ENCODE results near the gene SATL1. TPM values are rescaled to one million over a fixed set of nuclear protein-coding genes. Genes with fewer than 3 reads are reported as not detected.
A peak's percentile ranks its signal among the peaks of the same experiment; 100 is the strongest.
"Not testable (repeated sequence)": the region's sequence is repeated elsewhere in the genome, so short reads cannot be mapped to it uniquely, and the experiment has no call there.

SATL1 gene
- 0.10 TPM for total RNA-seq

DNA sequence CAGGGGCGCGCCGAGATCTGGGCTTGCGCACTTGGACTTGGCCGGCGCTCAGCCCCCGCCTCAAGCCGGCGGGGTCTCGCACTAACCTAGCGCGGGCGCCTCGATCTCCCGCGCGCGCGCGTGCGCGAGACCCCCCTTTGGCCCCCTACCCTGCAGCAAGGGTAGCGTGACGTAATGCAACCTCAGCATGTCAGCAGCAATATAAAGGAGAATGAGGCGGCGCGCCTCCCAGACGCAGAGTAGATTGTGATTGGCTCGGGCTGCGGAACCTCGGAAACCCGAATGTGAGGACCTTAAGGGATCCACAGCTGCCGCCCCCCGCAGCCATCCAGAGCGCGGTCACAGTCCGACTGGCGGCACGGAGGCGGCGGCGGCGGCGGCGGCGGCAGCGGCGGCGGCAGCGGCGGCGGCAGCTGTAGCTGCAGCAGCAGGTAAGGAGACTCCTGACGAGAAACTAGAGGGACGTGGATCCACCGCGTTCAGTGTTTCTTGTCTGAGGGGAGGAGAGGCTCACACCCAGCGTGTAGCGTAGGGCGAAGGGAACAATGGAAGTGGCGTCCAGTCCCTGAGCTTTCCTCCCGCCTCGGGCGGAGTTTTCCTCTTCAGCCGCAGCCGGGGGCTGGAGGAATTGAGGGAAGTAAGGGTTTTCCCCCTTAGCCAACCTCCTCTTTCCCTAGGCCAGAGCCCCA, at the start of gene SATL1, which contains the start of gene ZNF711:
Gene SATL1 (minus strand): TSS at position 19 of the 689 bp plus-strand sequence. CDS start 134,811 bp downstream, outside the sequence.
Gene ZNF711 (plus strand): TSS at position 231 of the 689 bp plus-strand sequence. CDS start 3,582 bp downstream, outside the sequence.
- DNase-seq = peak; percentile 92

- DNase-seq = no peak
Observed at GRCh38 chrX:85288992-85289723, 45.6 kb upstream of the SATL1 start.

DNA sequence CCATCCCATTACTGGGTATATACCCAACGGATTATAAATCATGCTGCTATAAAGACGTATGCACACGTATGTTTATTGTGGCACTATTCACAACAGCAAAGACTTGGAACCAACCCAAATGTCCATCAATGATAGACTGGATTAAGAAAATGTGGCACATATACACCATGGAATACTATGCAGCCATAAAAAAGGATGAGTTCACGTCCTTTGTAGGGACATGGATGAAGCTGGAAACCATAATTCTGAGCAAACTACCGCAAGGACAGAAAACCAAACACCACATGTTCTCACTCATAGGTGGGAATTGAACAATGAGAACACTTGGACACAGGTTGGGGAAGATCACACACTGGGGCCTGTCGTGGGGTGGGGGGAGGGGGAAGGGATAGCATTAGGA, 41.7 kb upstream of the SATL1 start:
- DNase-seq = not testable (repeated sequence)

GRCh38 chrX:85244450-85245211, 1.1 kb upstream of the SATL1 start:
- DNase-seq = peak; percentile 66

DNA sequence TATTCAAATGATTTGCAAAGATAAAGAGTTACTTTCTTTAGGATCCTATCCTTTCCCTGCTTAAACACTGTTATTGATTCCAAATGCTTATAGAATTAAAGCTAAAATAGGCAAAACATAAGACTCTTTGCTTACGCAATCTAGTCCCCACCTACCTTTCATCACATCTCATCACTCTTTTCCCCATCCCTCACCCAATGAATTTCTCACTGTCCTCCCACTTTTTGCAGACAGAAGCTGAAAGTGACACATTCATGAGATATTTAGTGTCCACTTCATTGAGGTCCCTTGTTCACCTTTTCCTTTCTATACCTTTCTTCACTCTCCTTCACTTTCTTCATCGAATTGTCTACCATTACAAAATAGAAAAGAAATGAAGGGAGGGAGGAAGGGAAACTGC, 424 bp downstream of the SATL1 start:
- peak; percentile 10 for DNase-seq

- DNase-seq = no peak
Observed at GRCh38 chrX:85223359-85223758, 20.2 kb downstream of the SATL1 start.

GRCh38 chrX:85221361-85221760, 22.2 kb downstream of the SATL1 start:
- no peak for DNase-seq

GRCh38 chrX:85215946-85216345, 27.6 kb downstream of the SATL1 start:
- no peak for DNase-seq

DNA sequence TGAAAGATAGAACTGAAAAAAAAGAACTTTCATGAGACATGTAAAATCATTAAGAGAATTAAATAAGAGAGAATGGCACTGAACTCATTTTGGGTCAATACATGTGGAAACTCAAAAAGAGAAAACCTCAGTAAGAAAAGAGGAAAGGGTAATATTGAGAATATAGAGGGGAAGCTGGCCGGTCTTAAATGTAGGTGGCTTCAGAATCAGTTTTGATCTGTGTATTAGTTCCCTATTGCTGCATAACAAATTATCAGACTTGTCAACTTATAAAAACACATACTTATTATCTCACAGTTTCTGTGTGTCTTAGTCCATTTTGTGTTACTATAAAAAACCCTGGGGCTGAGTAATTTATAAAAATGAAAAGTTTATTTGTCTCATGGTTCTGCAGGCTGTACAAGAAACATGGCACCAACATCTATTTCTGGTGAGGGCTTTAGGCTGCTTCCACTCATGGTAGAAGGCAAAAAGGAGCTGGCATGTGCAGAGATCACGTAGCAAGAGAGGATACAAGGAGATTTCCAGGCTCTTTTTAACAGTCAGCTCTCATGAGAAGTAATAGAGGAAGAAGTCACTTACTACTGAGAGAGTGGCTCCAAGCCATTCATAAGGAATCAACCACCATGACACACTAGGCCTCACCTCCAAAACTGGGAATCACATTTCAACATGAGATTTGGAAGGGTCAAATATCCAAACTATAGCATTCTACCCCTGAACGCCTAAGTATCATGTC, 29.6 kb downstream of the SATL1 start:
- no peak for DNase-seq

- DNase-seq = no peak
Observed at GRCh38 chrX:85203461-85203970, 40.1 kb downstream of the SATL1 start.

GRCh38 chrX:85196319-85196718, 47.3 kb downstream of the SATL1 start:
- DNase-seq = no peak

GRCh38 chrX:85159644-85160043, 83.9 kb downstream of the SATL1 start:
- no peak for DNase-seq

GRCh38 chrX:85140964-85141363, 102.6 kb downstream of the SATL1 start:
- DNase-seq = no peak

GRCh38 chrX:85139422-85139821, 104.2 kb downstream of the SATL1 start:
- no peak for DNase-seq

DNA sequence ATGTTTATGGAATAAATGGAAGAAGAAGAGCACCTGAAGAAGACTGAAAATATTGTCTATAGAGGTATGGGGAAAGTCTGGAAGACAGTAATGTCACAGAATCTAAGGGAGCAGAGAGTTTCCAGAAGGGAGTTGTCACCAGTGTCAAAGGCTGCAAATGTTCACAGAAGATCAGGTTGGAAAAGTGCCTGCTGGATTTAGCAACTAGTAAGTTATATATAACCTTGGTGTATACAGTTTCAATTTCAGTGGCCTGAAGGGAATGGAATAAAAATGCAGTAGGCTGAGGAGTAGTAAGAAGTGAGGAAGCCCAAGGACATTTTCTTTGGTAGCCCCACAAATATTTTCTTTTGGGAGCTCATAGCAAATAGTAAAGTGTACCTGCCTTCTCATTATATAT, 107.2 kb downstream of the SATL1 start:
- peak; percentile 0 for DNase-seq

DNA sequence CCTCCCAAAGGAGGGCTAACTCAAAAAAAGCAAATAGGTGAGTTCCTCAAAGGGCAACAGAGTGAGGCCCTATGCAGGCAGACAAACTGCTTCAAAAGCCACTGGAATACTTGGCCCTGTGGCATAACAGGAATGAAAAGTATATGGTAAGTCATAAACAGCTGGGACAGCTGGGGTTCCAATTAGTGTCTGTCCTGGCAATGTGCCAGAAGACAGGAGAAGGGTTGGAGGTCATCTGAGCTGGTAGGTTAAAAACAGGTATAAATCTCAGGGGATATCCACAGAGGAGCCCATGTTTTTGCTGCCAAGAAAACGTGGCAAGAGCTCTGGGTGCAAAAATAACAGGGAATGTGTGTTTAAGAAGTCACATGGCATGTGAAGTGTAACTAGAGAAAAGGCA, 128.3 kb downstream of the SATL1 start:
- DNase-seq = no peak

- no peak for DNase-seq
Observed at GRCh38 chrX:85114776-85115175, 128.8 kb downstream of the SATL1 start.

DNA sequence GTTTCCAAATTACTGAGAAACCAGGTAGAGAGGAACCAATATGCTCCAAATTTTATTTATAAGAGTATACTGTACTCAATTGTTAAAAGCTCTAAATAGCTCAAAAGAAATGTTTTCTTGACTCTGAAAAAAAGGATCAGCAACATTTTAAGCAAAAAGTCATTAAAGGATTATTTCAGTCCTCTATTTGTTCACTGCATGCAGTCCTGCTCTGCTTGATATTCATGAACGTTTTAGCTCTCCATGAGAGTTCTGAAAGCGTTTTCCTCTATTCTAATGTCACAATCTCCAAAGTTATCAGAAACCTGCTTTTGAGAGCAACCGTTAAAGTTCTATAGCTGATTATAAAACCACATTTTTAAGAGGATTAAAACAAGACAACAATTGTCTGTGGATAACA, 129.4 kb downstream of the SATL1 start:
- no peak for DNase-seq

- DNase-seq = no peak
Observed at GRCh38 chrX:85113746-85114145, 129.8 kb downstream of the SATL1 start.

DNA sequence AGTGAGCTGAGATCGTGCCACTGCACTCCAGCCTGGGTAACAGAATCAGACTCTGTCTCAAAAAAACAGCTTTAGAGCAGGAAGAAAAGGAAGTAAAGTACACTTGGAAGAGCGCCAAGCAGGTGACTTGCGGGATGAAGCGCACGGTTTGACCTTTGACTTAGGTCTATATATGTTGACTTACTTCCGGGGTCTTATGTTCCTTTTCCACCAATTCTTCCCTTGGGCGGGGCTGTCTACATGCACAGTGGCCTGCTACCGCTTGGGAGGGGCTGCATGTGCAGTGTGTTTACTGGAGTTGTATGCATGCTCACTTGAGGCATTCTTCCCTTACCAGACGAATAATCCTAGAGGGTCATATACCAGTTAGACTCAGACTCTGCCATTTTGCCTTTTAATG, 131.3 kb downstream of the SATL1 start:
- no peak for DNase-seq

DNA sequence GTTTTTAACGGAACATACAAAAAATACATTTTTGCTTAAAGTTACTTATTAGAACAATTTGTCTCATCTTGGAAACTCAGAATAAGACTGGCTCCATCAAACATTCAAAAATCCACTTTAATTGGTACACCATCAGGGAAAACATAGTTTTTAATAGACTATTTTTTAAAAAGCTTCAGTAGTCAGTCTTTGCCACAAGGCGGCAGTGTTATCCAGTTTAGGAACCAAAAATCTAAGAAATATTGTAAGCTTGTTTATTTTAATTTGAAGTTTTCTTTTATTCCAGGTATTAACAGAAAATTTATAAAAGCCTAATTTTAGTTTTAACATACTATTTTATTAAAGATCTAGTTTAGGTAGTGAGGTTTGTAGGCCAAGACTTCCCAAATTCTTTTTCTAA, 132.2 kb downstream of the SATL1 start:
- DNase-seq = peak; percentile 34

GRCh38 chrX:85109235-85109634, 134.3 kb downstream of the SATL1 start:
- DNase-seq = no peak

Measured in tongue (tissue), 2 donors.